B cell (primary cell): ENCODE measurements around the gene ZC3HAV1. TPM values are rescaled to one million over a fixed set of nuclear protein-coding genes. Genes with fewer than 3 reads are reported as not detected.

Experiments
- ATAC-seq: fragments of 200-7000 bp; cut with Tn5 transposase; one replicate; pipeline ENCODE4 v1.10.0; 2021; ENCODE audit warnings: low read depth, mild to moderate bottlenecking, moderate number of reproducible peaks, moderate library complexity
- CTCF ChIA-PET: fragments of 350-600 bp; sonication (Branson Sonifier 250); formaldehyde crosslinking; loops from one replicate; lab custom pipeline; 2021; ENCODE audit warnings: antibody characterized with exemption, inconsistent platforms; lab: Charles Lee
- POLR2A ChIA-PET: fragments of 350-600 bp; sonication (Branson Sonifier 250); formaldehyde crosslinking; loops from one replicate; lab custom pipeline; 2021; ENCODE audit warnings: antibody characterized with exemption; lab: Charles Lee
- DNase-seq: peaks from one replicate; pipeline ENCODE4 v3.0.0; 2013
- H2AFZ ChIP-seq: 2 replicates; pipeline ENCODE4 v1.6.1; 2012; ENCODE audit warnings: mild to moderate bottlenecking, low read depth, low read length; ENCODE audit not compliant: insufficient read depth, poor library complexity, severe bottlenecking
- H3K27ac ChIP-seq, 2 donors: 1 replicate in 1 of 2; 2 replicates in 1 of 2; pipeline ENCODE4 v1.5.1; 2012 to 2013; ENCODE audit warnings: low read length in 2 of 2, mild to moderate bottlenecking in 2 of 2, moderate library complexity in 1 of 2
- H3K27me3 ChIP-seq, 4 experiments: fragments of 200-600 bp in 1 of 4; sonication (generic) in 1 of 4; replicated peaks in 1 of 4; 1 replicate in 2 of 4; 2 replicates in 2 of 4; pipeline versions ENCODE4 v1.6.1 to v1.7.0; 2013 to 2016; ENCODE audit warnings: low read length in 3 of 4, mild to moderate bottlenecking in 2 of 4, mixed read lengths in 1 of 4, moderate library complexity in 1 of 4; ENCODE audit not compliant: insufficient read depth in 4 of 4, control insufficient read depth in 3 of 4; ENCODE audit errors: control extremely low read depth in 1 of 4
- H3K36me3 ChIP-seq, 2 experiments: replicated peaks in 1 of 2; 1 replicate in 1 of 2; 2 replicates in 1 of 2; pipeline versions ENCODE4 v1.6.1 to v1.7.1; 2013; ENCODE audit warnings: low read length in 1 of 2; ENCODE audit not compliant: insufficient read depth in 2 of 2, control insufficient read depth in 1 of 2; ENCODE audit errors: control extremely low read depth in 1 of 2, extremely low read depth in 1 of 2
- H3K4me1 ChIP-seq, 2 donors: fragments of 200-600 bp in 1 of 2; sonication (generic) in 1 of 2; 1 replicate in 1 of 2; 2 replicates in 1 of 2; pipeline versions ENCODE4 v1.5.1 to v1.6.1; 2013 to 2017; ENCODE audit warnings: low read length in 2 of 2; ENCODE audit not compliant: control insufficient read depth in 2 of 2, insufficient read depth in 2 of 2
- H3K4me2 ChIP-seq: replicated peaks from 2 replicates; pipeline ENCODE3; 2012; ENCODE audit warnings: mild to moderate bottlenecking, low read depth, low read length; ENCODE audit not compliant: poor library complexity, severe bottlenecking
- H3K4me3 ChIP-seq, 5 experiments: fragments of 200-600 bp in 1 of 5; sonication (generic) in 1 of 5; 1 replicate in 3 of 5; 2 replicates in 2 of 5; pipeline versions ENCODE4 v1.5.1 to v1.7.0; 2011 to 2016; ENCODE audit warnings: low read length in 4 of 5, mild to moderate bottlenecking in 4 of 5, low read depth in 2 of 5, control low read depth in 1 of 5, moderate library complexity in 1 of 5; ENCODE audit not compliant: insufficient read depth in 1 of 5; ENCODE audit errors: control extremely low read depth in 1 of 5, extremely low read depth in 1 of 5
- H3K79me2 ChIP-seq: fragments of 200-600 bp; sonication (generic); one replicate; pipeline ENCODE4 v1.6.0; 2016; ENCODE audit warnings: low read length; ENCODE audit not compliant: control insufficient read depth, insufficient read depth
- H3K9ac ChIP-seq: fragments of 200-600 bp; sonication (generic); 2 replicates; pipeline ENCODE4 v1.6.1; 2017; ENCODE audit warnings: mild to moderate bottlenecking, low read length, moderate library complexity
- H3K9me3 ChIP-seq, 3 donors: one replicate each; pipeline versions ENCODE4 v1.6.1 to v1.7.1; 2013; ENCODE audit warnings: low read length in 2 of 3; ENCODE audit not compliant: control insufficient read depth in 2 of 3, insufficient read depth in 1 of 3; ENCODE audit errors: control extremely low read depth in 1 of 3
- H4K20me1 ChIP-seq: 2 replicates; pipeline ENCODE4 v1.6.0; 2012; ENCODE audit warnings: mild to moderate bottlenecking, low read length; ENCODE audit not compliant: insufficient read depth, control insufficient read depth, poor library complexity, severe bottlenecking
- H3K27ac Mint-ChIP-seq: one replicate; pipeline ENCODE4 v1.8.0; 2021; ENCODE audit warnings: mixed read lengths
- H3K27me3 Mint-ChIP-seq: one replicate; pipeline ENCODE4 v1.8.0; 2021; ENCODE audit warnings: mixed read lengths
- H3K4me1 Mint-ChIP-seq: one replicate; pipeline ENCODE4 v1.8.0; 2021; ENCODE audit warnings: mixed read lengths
- H3K4me3 Mint-ChIP-seq: one replicate; pipeline ENCODE4 v1.8.0; 2021; ENCODE audit warnings: mixed read lengths
- H3K9me3 Mint-ChIP-seq: one replicate; pipeline ENCODE4 v1.8.0; 2022; ENCODE audit warnings: mixed read lengths; ENCODE audit not compliant: insufficient read depth
- CTCF ChIP-seq: fragments of 200-600 bp; IDR thresholded peaks from one replicate; pipeline ENCODE4 v1.8.0; 2022; ENCODE audit warnings: antibody characterized with exemption, mild to moderate bottlenecking
- EZH2 ChIP-seq: IDR thresholded peaks from 2 replicates; pipeline ENCODE4 v1.6.1; 2012; ENCODE audit warnings: borderline replicate concordance, low read depth, mild to moderate bottlenecking, moderate library complexity, low read length; ENCODE audit not compliant: insufficient read depth, poor library complexity, severe bottlenecking
- WGBS: methylation state at CpG from one replicate; pipeline ENCODE4 v1.1.5; 2013; ENCODE audit warnings: missing lambda C conversion rate; ENCODE audit not compliant: insufficient coverage; 5-methylcytosine and 5-hydroxymethylcytosine counted together
- intact Hi-C: fragments of 100-400 bp; cut with micrococcal nuclease; formaldehyde crosslinking; loops from one replicate; pipeline ENCODE4 v1.10.0; 2022
- polyA plus RNA-seq: library from polyadenylated mRNA; depleted of rRNA; stranded (reverse); fragments of >200 nt; gene quantifications from 2 replicates; pipeline ENCODE4 v1.2.3, GENCODE V29; 2012
- total RNA-seq, 2 donors: library from RNA; stranded (reverse); fragments of 120-200 nt in 1 of 2; gene quantifications; 1 replicate in 1 of 2; 2 replicates in 1 of 2; pipeline versions ENCODE4 v1.2.3 to v1.2.4, GENCODE V29; 2013 to 2022

Gene ZC3HAV1
- total and polyA plus RNA-seq, 2 donors (not counting 1 experiment from before 2014, with no cell fraction given): 45.9 to 101 TPM

DNA sequence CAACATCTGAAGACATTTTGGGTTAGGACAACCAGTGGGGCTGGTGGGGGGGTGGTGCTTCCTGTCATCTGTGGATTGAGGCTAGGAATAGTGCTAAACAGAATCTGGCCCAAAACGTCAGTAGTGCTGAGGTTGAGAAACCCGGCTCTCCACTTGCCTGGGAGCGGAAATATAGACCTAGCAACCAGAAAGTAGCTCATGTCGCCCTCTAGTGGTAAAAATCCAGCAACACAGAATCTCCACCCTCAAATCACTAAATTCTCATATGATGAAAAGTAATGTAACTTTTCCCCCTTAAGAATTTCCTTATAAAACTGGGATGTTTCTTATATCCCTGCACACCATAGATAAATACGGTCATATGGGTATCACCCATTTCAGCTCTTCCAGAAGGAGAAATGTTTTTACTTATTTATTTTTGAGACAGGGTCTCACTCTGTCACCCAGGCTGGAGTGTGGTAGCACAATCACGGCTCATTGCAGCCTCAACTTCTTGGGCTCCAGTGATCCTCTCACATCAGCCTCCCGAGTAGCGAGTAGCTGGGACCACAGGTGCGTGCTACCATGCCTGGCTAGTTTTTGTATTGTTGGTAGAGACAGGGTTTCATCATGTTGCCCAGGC, 34.4 kb downstream of the ZC3HAV1 start:
- Histone ChIP-seq H3K9ac (no peak overlapping the region), H2AFZ (peak overlapping the region; percentile 16), H3K79me2 (peaks cover 82% of the 10 kb centered on the region), H4K20me1 (peaks cover 79% of the 10 kb centered on the region), H3K4me2 (peak overlapping the region; percentile 38), H3K4me3 (no peak overlapping the region), H3K36me3 (peaks cover 10 to 88% of the 10 kb centered on the region in 2 experiments), H3K27ac (peak overlapping the region; percentile 15 to 85), H3K27me3 (no peaks in the 10 kb centered on the region), H3K4me1 (peaks cover 4 to 7% of the 10 kb centered on the region in 2 donors), H3K9me3 (no peaks in the 10 kb centered on the region)
- ChIA-PET POLR2A (interaction anchor here (0.6 kb wide), 1 partner anchor 1291 kb away, joined by 17 read pairs; no protein-coding TSS in a partner anchor), CTCF (interaction anchor here (0.6 to 4.7 kb wide), 28 partner anchors 8 to 1385 kb away, joined by 3 to 40 read pairs (median 6); a partner anchor contains a TSS)
- Mint-ChIP-seq H3K4me3 (no peak overlapping the region), H3K9me3 (no peaks in the 10 kb centered on the region), H3K27me3 (no peaks in the 10 kb centered on the region), H3K27ac (peak overlapping the region; percentile 15), H3K4me1 (peaks cover 17% of the 10 kb centered on the region)
- intact Hi-C loops: loop anchor here (1.0 kb wide), 3 partner anchors 33 to 58 kb away; no protein-coding TSS in a partner anchor
- DNase-seq: peak; percentile 84
- peak; percentile 86 for ATAC-seq
- 38% methylated on average over 7 of the region's 9 CpGs for WGBS
- TF ChIP-seq EZH2 (no peak), CTCF (peak; percentile 82)

DNA sequence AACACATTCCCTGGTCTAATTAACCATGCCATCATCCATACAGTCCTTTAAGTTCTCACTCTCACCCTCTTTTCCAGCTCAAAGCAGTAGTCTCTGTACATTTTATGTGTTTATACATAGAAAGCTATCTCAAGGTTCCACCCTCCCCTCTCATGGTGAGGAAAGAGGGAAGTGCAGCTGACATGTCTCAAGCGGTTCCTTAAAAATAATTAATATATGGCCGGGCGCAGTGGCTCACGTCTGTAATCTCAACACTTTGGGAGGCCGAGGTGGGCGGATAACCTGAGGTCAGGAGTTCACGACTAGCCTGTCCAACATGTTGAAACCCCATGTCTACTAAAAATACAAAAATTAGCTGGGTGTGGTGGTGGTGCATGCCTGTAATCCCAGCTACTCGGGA, 36.7 kb downstream of the ZC3HAV1 start:
- H3K27ac Mint-ChIP-seq: peak overlapping the region; percentile 15
- no peak overlapping the region for H3K4me2 ChIP-seq
- H3K27ac ChIP-seq: peak overlapping the region in 1 of 2 donors; percentile 49
- peaks cover 79% of the 10 kb centered on the region for H3K79me2 ChIP-seq
- ChIA-PET CTCF (interaction anchor here (0.5 to 1.4 kb wide), 4 partner anchors 13 to 56 kb away, joined by 3 to 4 read pairs (median 4); no protein-coding TSS in a partner anchor), POLR2A (no interaction called here)
- no peaks in the 10 kb centered on the region for H3K9me3 Mint-ChIP-seq
- WGBS: 54% methylated on average over 5 of the region's 8 CpGs
- no peaks in the 10 kb centered on the region for H3K27me3 ChIP-seq
- H3K36me3 ChIP-seq: peaks cover 16 to 86% of the 10 kb centered on the region in 2 experiments
- DNase-seq (no peak), ATAC-seq (no peak)
- peaks cover 13% of the 10 kb centered on the region for H3K4me1 Mint-ChIP-seq
- no peak overlapping the region for H2AFZ ChIP-seq
- H3K4me1 ChIP-seq: peaks cover 4 to 7% of the 10 kb centered on the region in 2 donors
- H4K20me1 ChIP-seq: peaks cover 80% of the 10 kb centered on the region
- H3K9ac ChIP-seq: no peak overlapping the region
- TF ChIP-seq EZH2 (no peak), CTCF (no peak)
- intact Hi-C loops: no loop called here
- H3K4me3 Mint-ChIP-seq: no peak overlapping the region
- H3K27me3 Mint-ChIP-seq: no peaks in the 10 kb centered on the region
- no peaks in the 10 kb centered on the region for H3K9me3 ChIP-seq
- H3K4me3 ChIP-seq: no peak overlapping the region
